Kidney epithelial cell (primary cell): ENCODE data around the gene LAMA5. TPM values are rescaled to one million over a fixed set of nuclear protein-coding genes. Genes with fewer than 3 reads are reported as not detected.

Experiments
- DNase-seq: peaks from one replicate; pipeline ENCODE4 v3.0.0-alpha.2; 2010; ENCODE audit warnings: low read depth
- H3K27me3 ChIP-seq: 2 replicates; pipeline ENCODE4 v1.6.0; 2011; ENCODE audit warnings: low read length; ENCODE audit not compliant: control insufficient read depth, insufficient read depth
- H3K36me3 ChIP-seq: 2 replicates; pipeline ENCODE4 v1.5.1; 2011; ENCODE audit warnings: low read length; ENCODE audit not compliant: control insufficient read depth, insufficient read depth
- H3K4me3 ChIP-seq: 2 replicates; pipeline ENCODE4 v1.5.1; 2011; ENCODE audit warnings: low read depth, mild to moderate bottlenecking, control low read depth, low read length
- CTCF ChIP-seq: IDR thresholded peaks from 2 replicates; pipeline ENCODE4 v1.5.1; 2011; ENCODE audit warnings: mild to moderate bottlenecking, moderate library complexity, low read length, control low read depth, inconsistent platforms; ENCODE audit not compliant: insufficient read depth, poor library complexity, severe bottlenecking
- total RNA-seq: library from RNA; depleted of rRNA; stranded (reverse); fragments of >200 nt; gene quantifications from 2 replicates; pipeline ENCODE4 v1.2.3, GENCODE V29; 2015

LAMA5 gene
- total RNA-seq, 1 donor from 2014 or later, result 359 TPM

GRCh38 chr20:62303340-62304226 lies 63.5 kb downstream of the LAMA5 start:
- no peak for TF ChIP-seq CTCF

GRCh38 chr20:62303062-62303339 lies 64.1 kb downstream of the LAMA5 start:
- H3K27me3 ChIP-seq, result no peaks in the 10 kb centered on the region
- peak overlapping the region; percentile 79 for H3K4me3 ChIP-seq
- DNase-seq, result no peak
- peaks cover 8% of the 10 kb centered on the region for H3K36me3 ChIP-seq
- no peak for TF ChIP-seq CTCF

More at GRCh38 chr20:62303340-62304226, 63.5 kb downstream of the LAMA5 start:
- DNase-seq, result no peak
- H3K36me3 ChIP-seq, result peaks cover 8% of the 10 kb centered on the region
- H3K27me3 ChIP-seq, result no peaks in the 10 kb centered on the region
- peak overlapping the region; percentile 79 for H3K4me3 ChIP-seq

- peak within 1 kb of the TSS; percentile 79 for H3K4me3 ChIP-seq
- H3K36me3 ChIP-seq, result peaks cover 6% of the 10 kb centered on the region
- no peaks in the 10 kb centered on the region for H3K27me3 ChIP-seq
- peak; percentile 85 for TF ChIP-seq CTCF
- DNase-seq, result peak; percentile 61
Observed at GRCh38 chr20:62302341-62303061, 64.6 kb downstream of the LAMA5 start, which contains the start of gene ADRM1. ADRM1 (plus strand) TSS chr20:62302997; CDS start chr20:62303569, 572 bp downstream.

GRCh38 chr20:62301773-62302340 lies 65.3 kb downstream of the LAMA5 start:
- Histone ChIP-seq H3K4me3 (peak overlapping the region; percentile 65), H3K27me3 (no peaks in the 10 kb centered on the region), H3K36me3 (peaks cover 6% of the 10 kb centered on the region)
- DNase-seq, result peak; percentile 70
- TF ChIP-seq CTCF, result peak; percentile 97

GRCh38 chr20:62301111-62301668 lies 65.9 kb downstream of the LAMA5 start:
- TF ChIP-seq CTCF, result no peak
- no peaks in the 10 kb centered on the region for H3K27me3 ChIP-seq
- H3K4me3 ChIP-seq, result no peak overlapping the region
- no peak for DNase-seq
- H3K36me3 ChIP-seq, result peaks cover 4% of the 10 kb centered on the region
